ENCODE data around the gene GPC6.

- TF ChIP-seq POLR2AphosphoS5 (IDR thresholded peaks at IDR 0.05; ENCODE audit: low read depth, low read length) (no peak), CTCF (IDR thresholded peaks at IDR 0.05 in 2 of 3, conservative IDR thresholded peaks at IDR 0.05 in 1 of 3; ENCODE audit: borderline replicate concordance in 1 of 3, insufficient read depth in 1 of 3, low read depth in 2 of 3, low read length in 2 of 3) (no peak), POLR2A (IDR thresholded peaks at IDR 0.05; ENCODE audit: borderline replicate concordance, extremely low read depth, insufficient read depth, insufficient read length) (no peak), YY1 (IDR thresholded peaks at IDR 0.05; ENCODE audit: extremely low read depth, insufficient replicate concordance, low read depth, low read length) (no peak), RAD21 (IDR thresholded peaks at IDR 0.05; ENCODE audit: low read depth) (no peak), JUND (IDR thresholded peaks at IDR 0.05) (no peak), FOSL1 (IDR thresholded peaks at IDR 0.05; ENCODE audit: low read depth) (no peak), ZNF274 (IDR thresholded peaks at IDR 0.05; ENCODE audit: low read depth, low read length) (no peak), SP1 (IDR thresholded peaks at IDR 0.05; ENCODE audit: low read depth) (no peak)
Measured at GRCh38 chr13:93217721-93218261, 8.8 kb upstream of the GPC6 start.
